Breast epithelium (tissue), 4 donors: ENCODE data around the gene HELQ. TPM values are rescaled to one million over a fixed set of nuclear protein-coding genes. Genes with fewer than 3 reads are reported as not detected.
"Not testable (repeated sequence)": the region's sequence is repeated elsewhere in the genome, so short reads cannot be mapped to it uniquely, and the experiment has no call there.

ENCODE experiments used
- DNase-seq, 2 donors: peaks; one replicate each; pipeline ENCODE4 v3.0.0-alpha.2; 2019; ENCODE audit warnings: low spot score in 2 of 2
- H3K27ac ChIP-seq, 2 donors: fragments of 200-600 bp; sonication (generic) in 1 of 2; one replicate each; pipeline ENCODE4 v1.5.1; 2016 to 2019; ENCODE audit warnings: mild to moderate bottlenecking in 1 of 2
- H3K27me3 ChIP-seq, 2 donors: fragments of 200-600 bp; sonication (generic) in 1 of 2; one replicate each; pipeline versions ENCODE4 v1.5.1 to v1.6.0; 2017 to 2019; ENCODE audit warnings: control low read depth in 1 of 2, mild to moderate bottlenecking in 1 of 2
- H3K36me3 ChIP-seq: fragments of 200-600 bp; one replicate; pipeline ENCODE4 v1.5.1; 2019
- H3K4me1 ChIP-seq, 2 donors: fragments of 200-600 bp; sonication (generic); one replicate each; pipeline ENCODE4 v1.5.1; 2016 to 2019; ENCODE audit warnings: control low read depth in 1 of 2
- H3K4me3 ChIP-seq, 3 donors: fragments of 200-600 bp; sonication (generic); 1 replicate in 2 of 3; 2 replicates in 1 of 3; pipeline ENCODE4 v1.5.1; 2016 to 2019; ENCODE audit warnings: mild to moderate bottlenecking in 3 of 3, moderate library complexity in 2 of 3
- H3K9me3 ChIP-seq, 2 donors: fragments of 200-600 bp; sonication (generic) in 1 of 2; one replicate each; pipeline ENCODE4 v1.5.1; 2016 to 2019; ENCODE audit warnings: control low read depth in 1 of 2
- POLR2A ChIP-seq: fragments of 450-650 bp; IDR thresholded peaks from one replicate; pipeline ENCODE4 v1.6.1; 2016; ENCODE audit warnings: antibody characterized with exemption, mild to moderate bottlenecking, moderate library complexity
- POLR2AphosphoS5 ChIP-seq, 3 donors: sonication (generic); formaldehyde crosslinking; IDR thresholded peaks; one replicate each; pipeline ENCODE4 v1.6.1; 2017; ENCODE audit warnings: antibody characterized with exemption in 3 of 3
- intact Hi-C: fragments of 100-400 bp; cut with DNase I; formaldehyde crosslinking; loops from one replicate; pipeline ENCODE4 v1.15.1; 2023; ENCODE audit warnings: low total_unique reads
- total RNA-seq, 3 donors: library from RNA; depleted of rRNA; stranded (reverse); fragments of >200 nt; gene quantifications; one replicate each; pipeline ENCODE4 v1.1.0, GENCODE V29; 2016
- TF ChIP-seq, protein P1 (sequence below), 3 donors: fragments of 450-650 bp; IDR thresholded peaks; one replicate each; pipeline ENCODE4 v1.5.1; 2016 to 2017; ENCODE audit warnings: antibody characterized with exemption in 3 of 3, mild to moderate bottlenecking in 3 of 3, moderate library complexity in 3 of 3

Gene HELQ
- total RNA-seq, 3 donors from 2014 or later, result 14.4 to 24.3 (median 16.3) TPM

- Histone ChIP-seq H3K9me3 (no peaks in the 10 kb centered on the region), H3K36me3 (no peaks in the 10 kb centered on the region), H3K27me3 (no peaks in the 10 kb centered on the region), H3K27ac (no peak overlapping the region), H3K4me1 (no peaks in the 10 kb centered on the region), H3K4me3 (no peak overlapping the region)
- TF ChIP-seq, protein P1, sequence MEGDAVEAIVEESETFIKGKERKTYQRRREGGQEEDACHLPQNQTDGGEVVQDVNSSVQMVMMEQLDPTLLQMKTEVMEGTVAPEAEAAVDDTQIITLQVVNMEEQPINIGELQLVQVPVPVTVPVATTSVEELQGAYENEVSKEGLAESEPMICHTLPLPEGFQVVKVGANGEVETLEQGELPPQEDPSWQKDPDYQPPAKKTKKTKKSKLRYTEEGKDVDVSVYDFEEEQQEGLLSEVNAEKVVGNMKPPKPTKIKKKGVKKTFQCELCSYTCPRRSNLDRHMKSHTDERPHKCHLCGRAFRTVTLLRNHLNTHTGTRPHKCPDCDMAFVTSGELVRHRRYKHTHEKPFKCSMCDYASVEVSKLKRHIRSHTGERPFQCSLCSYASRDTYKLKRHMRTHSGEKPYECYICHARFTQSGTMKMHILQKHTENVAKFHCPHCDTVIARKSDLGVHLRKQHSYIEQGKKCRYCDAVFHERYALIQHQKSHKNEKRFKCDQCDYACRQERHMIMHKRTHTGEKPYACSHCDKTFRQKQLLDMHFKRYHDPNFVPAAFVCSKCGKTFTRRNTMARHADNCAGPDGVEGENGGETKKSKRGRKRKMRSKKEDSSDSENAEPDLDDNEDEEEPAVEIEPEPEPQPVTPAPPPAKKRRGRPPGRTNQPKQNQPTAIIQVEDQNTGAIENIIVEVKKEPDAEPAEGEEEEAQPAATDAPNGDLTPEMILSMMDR (IDR thresholded peaks at IDR 0.05), result no peak
- no peak for TF ChIP-seq POLR2AphosphoS5 (IDR thresholded peaks at IDR 0.05)
- no peak for TF ChIP-seq POLR2A
- intact Hi-C loops, result no loop called here
- no peak for DNase-seq
These were observed 49.5 kb downstream of the HELQ start for GRCh38 chr4:83405844-83406816.

DNA sequence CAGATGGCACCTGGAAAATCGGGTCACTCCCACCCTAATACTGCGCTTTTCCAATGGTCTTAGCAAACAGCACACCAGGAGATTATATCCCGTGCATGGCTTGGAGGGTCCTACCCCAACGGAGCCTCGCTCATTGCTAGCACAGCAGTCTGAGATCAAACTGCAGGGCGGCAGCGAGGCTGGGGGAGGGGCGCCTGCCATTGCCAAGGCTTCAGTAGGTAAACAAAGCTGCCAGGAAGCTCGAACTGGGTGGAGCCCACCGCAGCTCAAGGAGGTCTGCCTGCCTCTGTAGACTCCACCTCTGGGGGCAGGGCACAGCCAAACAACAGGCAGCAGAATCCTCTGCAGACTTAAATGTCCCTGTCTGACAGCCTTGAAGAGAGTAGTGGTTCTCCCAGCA lies 57.5 kb downstream of the HELQ start:
- H3K4me1 ChIP-seq, intact Hi-C loops, H3K27ac ChIP-seq, H3K27me3 ChIP-seq, H3K9me3 ChIP-seq, H3K36me3 ChIP-seq, H3K4me3 ChIP-seq, DNase-seq: not testable (repeated sequence)

DNA sequence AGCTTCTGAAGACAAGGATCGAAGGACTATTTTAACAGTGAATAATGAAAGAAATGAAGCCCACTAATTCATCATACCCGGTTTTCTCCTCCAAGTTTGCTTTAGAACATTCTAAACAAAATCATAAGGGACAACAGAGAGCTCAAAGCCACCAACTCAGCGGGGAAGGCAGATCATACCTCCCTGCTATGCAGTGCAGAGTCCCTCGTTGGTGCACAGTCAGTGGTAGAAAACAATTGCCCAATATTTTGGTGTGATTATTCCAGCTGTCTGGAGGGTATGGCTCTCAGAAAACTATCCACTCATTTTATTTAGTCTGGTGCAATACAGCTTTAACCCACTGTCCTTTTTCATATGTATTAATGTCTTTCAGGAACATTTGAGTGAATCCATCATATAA lies 61.7 kb downstream of the HELQ start:
- Histone ChIP-seq H3K9me3 (peaks cover 6 to 8% of the 10 kb centered on the region in 2 donors), H3K36me3 (no peaks in the 10 kb centered on the region), H3K27me3 (no peaks in the 10 kb centered on the region), H3K4me3 (no peak overlapping the region), H3K4me1 (no peaks in the 10 kb centered on the region), H3K27ac (no peak overlapping the region)
- intact Hi-C loops, result no loop called here
- TF ChIP-seq, protein P1 (IDR thresholded peaks at IDR 0.05), result no peak
- TF ChIP-seq POLR2AphosphoS5 (IDR thresholded peaks at IDR 0.05) (no peak), POLR2A (no peak)
- DNase-seq, result no peak

DNA sequence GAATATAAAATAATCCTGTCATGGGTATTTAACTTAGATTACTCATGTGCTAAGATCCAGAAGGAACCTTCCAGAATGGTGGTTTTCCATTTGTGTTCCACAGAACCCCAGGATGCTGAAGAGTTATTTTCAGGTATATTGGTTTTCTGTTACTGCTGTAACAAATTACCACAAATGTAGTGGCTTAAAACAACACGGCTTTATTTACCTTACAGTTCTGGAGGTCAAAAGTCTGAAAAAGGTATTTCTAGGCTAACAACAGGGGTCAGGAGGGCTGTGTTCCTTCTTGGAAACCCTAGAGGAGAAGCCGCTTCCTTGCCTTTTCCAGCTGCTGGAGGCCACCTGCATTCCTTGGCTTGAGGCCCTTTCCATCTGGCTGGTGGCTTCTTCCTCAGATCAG lies 63.1 kb downstream of the HELQ start:
- Histone ChIP-seq H3K4me1 (no peaks in the 10 kb centered on the region), H3K36me3 (no peaks in the 10 kb centered on the region), H3K9me3 (peaks cover 0 to 1% of the 10 kb centered on the region in 2 donors), H3K27me3 (no peaks in the 10 kb centered on the region), H3K27ac (no peak overlapping the region), H3K4me3 (no peak overlapping the region)
- TF ChIP-seq, protein P1 (IDR thresholded peaks at IDR 0.05), result no peak
- TF ChIP-seq POLR2AphosphoS5 (IDR thresholded peaks at IDR 0.05) (no peak), POLR2A (no peak)
- DNase-seq, result no peak
- intact Hi-C loops, result no loop called here

DNA sequence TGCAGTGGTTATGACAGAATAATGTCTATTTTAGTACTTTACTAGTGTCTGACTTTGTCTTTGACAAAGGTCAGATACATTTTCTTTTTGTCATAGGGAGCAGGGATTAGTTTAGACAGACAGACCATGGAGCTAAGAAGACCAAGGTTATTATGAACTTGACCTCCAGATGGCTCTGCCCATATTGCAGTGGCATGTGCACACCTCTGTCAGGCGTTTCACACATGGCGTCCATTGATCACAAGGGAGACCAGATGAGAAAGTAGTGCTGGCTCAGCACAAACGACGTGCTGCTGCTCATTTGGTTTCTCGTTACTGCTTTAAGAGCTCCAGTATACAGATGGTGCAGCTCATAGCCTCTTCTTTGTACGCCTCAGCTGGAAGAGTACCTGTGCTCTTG lies 64.7 kb downstream of the HELQ start:
- Histone ChIP-seq H3K36me3 (no peaks in the 10 kb centered on the region), H3K9me3 (no peaks in the 10 kb centered on the region), H3K4me3 (no peak overlapping the region), H3K4me1 (no peaks in the 10 kb centered on the region), H3K27me3 (no peaks in the 10 kb centered on the region), H3K27ac (no peak overlapping the region)
- TF ChIP-seq, protein P1 (IDR thresholded peaks at IDR 0.05), result no peak
- TF ChIP-seq POLR2A (no peak), POLR2AphosphoS5 (IDR thresholded peaks at IDR 0.05) (no peak)
- intact Hi-C loops, result no loop called here
- DNase-seq, result no peak
